SK-N-SH treated with all-trans-retinoic acid at 6 μM for 48 hours (cell line): ENCODE results near the gene NTSR1.

Source experiments
- ESRRG ChIP-seq: fragments of 250-450 bp; sonication (Bioruptor Pico); IDR thresholded peaks from 2 replicates; pipeline ENCODE4 v1.6.1; 2021; ENCODE audit warnings: mild to moderate bottlenecking
- GLIS3 ChIP-seq: fragments of 250-450 bp; sonication (Bioruptor Pico); IDR thresholded peaks from 2 replicates; pipeline ENCODE4 v1.5.0; 2020; ENCODE audit warnings: mild to moderate bottlenecking, moderate library complexity
- ISL1 ChIP-seq: fragments of 250-450 bp; sonication (Bioruptor Pico); IDR thresholded peaks from 2 replicates; pipeline ENCODE4 v2.1.2; 2022; ENCODE audit warnings: mild to moderate bottlenecking, moderate library complexity
- OSR1 ChIP-seq: fragments of 250-450 bp; sonication (Bioruptor Pico); IDR thresholded peaks from 2 replicates; pipeline ENCODE4 v1.8.0; 2022; ENCODE audit warnings: moderate library complexity, mild to moderate bottlenecking, inconsistent platforms
- PATZ1 ChIP-seq: fragments of 250-450 bp; sonication (Bioruptor Pico); IDR thresholded peaks from 2 replicates; pipeline ENCODE4 v1.8.0; 2020; ENCODE audit warnings: mild to moderate bottlenecking, moderate library complexity, borderline replicate concordance
- POU6F1 ChIP-seq: fragments of 250-450 bp; sonication (Bioruptor Pico); IDR thresholded peaks from 2 replicates; pipeline ENCODE4 v1.8.0; 2021; ENCODE audit warnings: low read depth, mild to moderate bottlenecking, moderate library complexity, borderline replicate concordance
- TOX ChIP-seq: fragments of 250-450 bp; sonication (Bioruptor Pico); IDR thresholded peaks from 2 replicates; pipeline ENCODE4 v1.8.0; 2021; ENCODE audit warnings: mild to moderate bottlenecking, moderate library complexity, borderline replicate concordance
- ZFP3 ChIP-seq: fragments of 250-450 bp; sonication (Bioruptor Pico); IDR thresholded peaks from 2 replicates; pipeline ENCODE4 v1.5.0; 2020; ENCODE audit warnings: mild to moderate bottlenecking, moderate library complexity
- ZNF8 ChIP-seq: fragments of 450-650 bp; formaldehyde crosslinking; IDR thresholded peaks from 2 replicates; pipeline ENCODE4 v1.5.0; 2020; ENCODE audit warnings: mild to moderate bottlenecking, moderate library complexity

- TF ChIP-seq GLIS3 (CRISPR knock-in tag) (no peak), PATZ1 (CRISPR knock-in tag) (no peak), ISL1 (CRISPR knock-in tag) (no peak), TOX (CRISPR knock-in tag) (no peak), ESRRG (CRISPR knock-in tag) (no peak), OSR1 (no peak), POU6F1 (CRISPR knock-in tag) (no peak), ZFP3 (CRISPR knock-in tag) (no peak), ZNF8 (CRISPR knock-in tag) (no peak)
These were observed 36.8 kb downstream of the NTSR1 start for GRCh38 chr20:62745279-62745951.
